ENCODE results near the gene ANKRD34C. TPM values are rescaled to one million over a fixed set of nuclear protein-coding genes. Genes with fewer than 3 reads are reported as not detected.

The ANKRD34C gene
- total and polyA plus RNA-seq, 2 of the 8 experiments (the other 6 are each of a cell fraction or from before 2014, with no cell fraction given), result 0.02 TPM; not detected in 1

- H2BK12ac ChIP-seq (ENCODE audit: low read depth, low read length), result no peak overlapping the region
- H3K79me2 ChIP-seq (ENCODE audit: control insufficient read depth in 1 of 2, insufficient read depth in 2 of 2, low read length in 2 of 2), result no peaks in the 10 kb centered on the region
- POLR2A ChIA-PET (ENCODE audit: partially characterized antibody), result no interaction called here
- FAIRE-seq, result no peak
- no peak overlapping the region for H2BK5ac ChIP-seq (ENCODE audit: low read depth, low read length)
- no peak overlapping the region for H4K8ac ChIP-seq (ENCODE audit: extremely low read depth, insufficient read depth, low read length)
- H3K27me3 ChIP-seq (replicated peaks in 1 of 4; ENCODE audit: control insufficient read depth in 3 of 4, extremely low read depth in 1 of 4, insufficient read depth in 3 of 4, low read length in 3 of 4), result peaks cover 0 to under 1% (median 0%) of the 10 kb centered on the region in 4 experiments; a peak in 3 of 7 replicates
- no peak overlapping the region for H2AFZ ChIP-seq (ENCODE audit: low read length)
- H3K4me2 ChIP-seq (ENCODE audit: insufficient read depth in 1 of 2, low read depth in 2 of 2, low read length in 2 of 2), result no peak overlapping the region
- no peak overlapping the region for H3K4ac ChIP-seq (replicated peaks; ENCODE audit: insufficient read length, low read depth, low read length)
- no peaks in the 10 kb centered on the region for H3K79me1 ChIP-seq (ENCODE audit: low read depth, low read length)
- H3K4me3 ChIP-seq (ENCODE audit: extremely low read depth in 1 of 4, insufficient read depth in 2 of 4, low read depth in 3 of 4, low read length in 4 of 4), result no peak overlapping the region
- H3K23me2 ChIP-seq (ENCODE audit: low read depth, low read length), result no peaks in the 10 kb centered on the region
- no peak overlapping the region for H3K14ac ChIP-seq (ENCODE audit: insufficient read length)
- no peak overlapping the region for H2BK20ac ChIP-seq (ENCODE audit: low read length)
- H2AK5ac ChIP-seq (ENCODE audit: low read depth, low read length), result no peak overlapping the region
- no peak overlapping the region for H4K91ac ChIP-seq (replicated peaks; ENCODE audit: insufficient read length, low read length)
- H3K18ac ChIP-seq (ENCODE audit: extremely low read depth, low read length), result no peak overlapping the region
- no peak overlapping the region for H2BK120ac ChIP-seq (replicated peaks; ENCODE audit: low read depth, low read length)
- CTCF ChIA-PET (ENCODE audit: partially characterized antibody), result no interaction called here
- H3K23ac ChIP-seq (ENCODE audit: insufficient read length), result no peak overlapping the region
- H3K4me1 ChIP-seq (replicated peaks in 1 of 4; ENCODE audit: control insufficient read depth in 3 of 4, insufficient read depth in 4 of 4, low read length in 3 of 4), result no peaks in the 10 kb centered on the region
- 80% methylated on average over 1 of the region's 1 CpG; no CpG with 5 or more reads in 1 of the 2 experiments for WGBS, 2 experiments (ENCODE audit: extremely low coverage in 1 of 2, insufficient coverage in 1 of 2, insufficient read length in 1 of 2, insufficient replicate concordance in 2 of 2, low coverage in 1 of 2, low lambda C conversion rate in 2 of 2, missing lambda C conversion rate in 1 of 2)
- H4K20me1 ChIP-seq (replicated peaks in 1 of 2; ENCODE audit: control insufficient read depth in 1 of 2, insufficient read depth in 2 of 2, low read length in 2 of 2), result no peaks in the 10 kb centered on the region
- H3K9ac ChIP-seq (replicated peaks in 1 of 4; ENCODE audit: extremely low read depth in 1 of 4, low read depth in 3 of 4, low read length in 3 of 4), result no peak overlapping the region
- H3K9me3 ChIP-seq (ENCODE audit: insufficient read depth in 2 of 2, low read depth in 1 of 2, low read length in 1 of 2), result no peaks in the 10 kb centered on the region
- no peak overlapping the region for H3K56ac ChIP-seq (replicated peaks; ENCODE audit: insufficient read length, low read depth, low read length)
- H3K27ac ChIP-seq (ENCODE audit: low read depth, low read length), result no peak overlapping the region
- H4K5ac ChIP-seq (ENCODE audit: insufficient read length, low read depth, low read length), result no peak overlapping the region
- no peak for DNase-seq (ENCODE audit: low read depth in 1 of 2, low spot score in 2 of 2)
- no peaks in the 10 kb centered on the region for H3K36me3 ChIP-seq (ENCODE audit: control insufficient read depth in 2 of 4, insufficient read depth in 4 of 4, low read length in 3 of 4)
- no peak overlapping the region for H2BK15ac ChIP-seq (ENCODE audit: low read length)
- TF ChIP-seq SRF (IDR thresholded peaks at IDR 0.05; ENCODE audit: low read depth, low read length), result no peak
- no peak for TF ChIP-seq PHF8 (conservative IDR thresholded peaks at IDR 0.05; ENCODE audit: low read depth, low read length)
- TF ChIP-seq, protein P1, sequence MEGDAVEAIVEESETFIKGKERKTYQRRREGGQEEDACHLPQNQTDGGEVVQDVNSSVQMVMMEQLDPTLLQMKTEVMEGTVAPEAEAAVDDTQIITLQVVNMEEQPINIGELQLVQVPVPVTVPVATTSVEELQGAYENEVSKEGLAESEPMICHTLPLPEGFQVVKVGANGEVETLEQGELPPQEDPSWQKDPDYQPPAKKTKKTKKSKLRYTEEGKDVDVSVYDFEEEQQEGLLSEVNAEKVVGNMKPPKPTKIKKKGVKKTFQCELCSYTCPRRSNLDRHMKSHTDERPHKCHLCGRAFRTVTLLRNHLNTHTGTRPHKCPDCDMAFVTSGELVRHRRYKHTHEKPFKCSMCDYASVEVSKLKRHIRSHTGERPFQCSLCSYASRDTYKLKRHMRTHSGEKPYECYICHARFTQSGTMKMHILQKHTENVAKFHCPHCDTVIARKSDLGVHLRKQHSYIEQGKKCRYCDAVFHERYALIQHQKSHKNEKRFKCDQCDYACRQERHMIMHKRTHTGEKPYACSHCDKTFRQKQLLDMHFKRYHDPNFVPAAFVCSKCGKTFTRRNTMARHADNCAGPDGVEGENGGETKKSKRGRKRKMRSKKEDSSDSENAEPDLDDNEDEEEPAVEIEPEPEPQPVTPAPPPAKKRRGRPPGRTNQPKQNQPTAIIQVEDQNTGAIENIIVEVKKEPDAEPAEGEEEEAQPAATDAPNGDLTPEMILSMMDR (IDR thresholded peaks at IDR 0.05; ENCODE audit: control extremely low read depth in 1 of 3, insufficient read depth in 1 of 3, low read depth in 1 of 3, low read length in 3 of 3), result no peak
- no peak for TF ChIP-seq ASH2L (IDR thresholded peaks at IDR 0.05; ENCODE audit: low read length)
- TF ChIP-seq CEBPB (IDR thresholded peaks at IDR 0.05; ENCODE audit: low read depth, low read length), result no peak
Measured at GRCh38 chr15:79299841-79300235, 17.3 kb downstream of the ANKRD34C start.
